Fibroblast of the aortic adventitia (primary cell): ENCODE data around the gene ABCA8. TPM values are rescaled to one million over a fixed set of nuclear protein-coding genes. Genes with fewer than 3 reads are reported as not detected.
"Not testable (repeated sequence)": the region's sequence is repeated elsewhere in the genome, so short reads cannot be mapped to it uniquely, and the experiment has no call there.

Experiments used
- DNase-seq: peaks from one replicate; pipeline ENCODE4 v3.0.0-alpha.2; 2010; ENCODE audit warnings: low read depth
- H3K4me3 ChIP-seq: 2 replicates; pipeline ENCODE4 v1.5.1; 2011; ENCODE audit warnings: low read depth, mild to moderate bottlenecking, control low read depth, low read length, moderate library complexity
- total RNA-seq: library from RNA; depleted of rRNA; stranded (reverse); fragments of >200 nt; gene quantifications from 2 replicates; pipeline ENCODE4 v1.2.3, GENCODE V29; 2012; ENCODE audit warnings: low replicate concordance
- TF ChIP-seq, protein P1 (sequence below): IDR thresholded peaks from 2 replicates; pipeline ENCODE4 v1.5.1; 2011; ENCODE audit warnings: mild to moderate bottlenecking, low read length, control low read depth, inconsistent platforms; ENCODE audit not compliant: insufficient read depth

ABCA8 gene
- total RNA-seq, 1 donor = 93.5 TPM

DNA sequence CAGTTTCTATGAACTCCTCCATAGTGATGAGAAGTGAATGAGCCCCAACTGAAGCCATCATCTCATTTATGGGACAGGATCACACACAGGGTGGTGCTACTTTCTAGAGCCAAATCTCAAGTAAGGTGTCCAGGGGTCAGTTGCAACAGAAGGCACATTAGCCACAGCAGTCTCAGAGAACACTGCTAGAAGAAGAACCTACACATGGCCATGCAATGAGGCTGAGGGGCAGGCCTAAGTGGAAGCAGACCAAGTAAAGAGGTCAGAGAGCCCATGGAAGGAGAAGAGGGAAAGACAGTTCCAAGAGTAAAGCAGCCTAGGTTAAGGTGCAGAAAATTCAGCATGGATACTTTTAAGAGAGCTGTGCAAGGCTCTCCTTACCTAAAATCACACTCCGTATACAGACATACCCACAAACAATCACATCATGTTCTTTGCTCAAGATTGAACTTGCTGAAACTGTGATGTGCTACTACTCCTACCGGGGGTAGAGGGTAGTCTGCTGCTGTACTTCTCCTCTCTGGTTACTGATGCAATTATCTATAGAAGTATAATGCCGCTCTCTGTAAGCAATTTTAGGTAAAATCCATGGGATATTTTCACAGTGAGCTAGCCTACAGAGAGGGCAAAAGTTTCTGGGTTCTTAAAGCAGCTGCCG lies 1.7 kb downstream of the ABCA8 start:
- TF ChIP-seq, protein P1, sequence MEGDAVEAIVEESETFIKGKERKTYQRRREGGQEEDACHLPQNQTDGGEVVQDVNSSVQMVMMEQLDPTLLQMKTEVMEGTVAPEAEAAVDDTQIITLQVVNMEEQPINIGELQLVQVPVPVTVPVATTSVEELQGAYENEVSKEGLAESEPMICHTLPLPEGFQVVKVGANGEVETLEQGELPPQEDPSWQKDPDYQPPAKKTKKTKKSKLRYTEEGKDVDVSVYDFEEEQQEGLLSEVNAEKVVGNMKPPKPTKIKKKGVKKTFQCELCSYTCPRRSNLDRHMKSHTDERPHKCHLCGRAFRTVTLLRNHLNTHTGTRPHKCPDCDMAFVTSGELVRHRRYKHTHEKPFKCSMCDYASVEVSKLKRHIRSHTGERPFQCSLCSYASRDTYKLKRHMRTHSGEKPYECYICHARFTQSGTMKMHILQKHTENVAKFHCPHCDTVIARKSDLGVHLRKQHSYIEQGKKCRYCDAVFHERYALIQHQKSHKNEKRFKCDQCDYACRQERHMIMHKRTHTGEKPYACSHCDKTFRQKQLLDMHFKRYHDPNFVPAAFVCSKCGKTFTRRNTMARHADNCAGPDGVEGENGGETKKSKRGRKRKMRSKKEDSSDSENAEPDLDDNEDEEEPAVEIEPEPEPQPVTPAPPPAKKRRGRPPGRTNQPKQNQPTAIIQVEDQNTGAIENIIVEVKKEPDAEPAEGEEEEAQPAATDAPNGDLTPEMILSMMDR = peak; percentile 22
- peak overlapping the region; percentile 58 for H3K4me3 ChIP-seq
- DNase-seq = peak; percentile 29

DNA sequence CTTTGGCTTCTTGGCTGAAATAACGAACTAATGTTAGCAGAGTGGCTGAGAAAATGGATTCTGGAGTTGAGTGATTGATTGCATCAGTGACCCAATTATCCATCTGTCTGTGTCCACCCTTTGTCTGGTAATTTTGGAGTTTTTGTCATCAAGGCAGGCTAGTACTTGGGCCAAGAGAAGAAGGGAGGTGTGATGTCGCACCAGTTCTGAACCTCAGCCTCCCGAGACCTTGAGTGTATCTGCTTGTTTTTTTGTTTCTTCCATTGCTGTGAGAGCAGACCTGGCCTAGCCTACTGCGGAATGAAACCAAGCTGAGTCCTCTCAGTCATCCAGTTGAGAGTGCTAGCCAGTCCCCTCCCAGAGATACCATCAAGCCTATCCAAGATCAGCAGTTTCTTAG lies 4.5 kb downstream of the ABCA8 start:
- no peak for DNase-seq
- no peak overlapping the region for H3K4me3 ChIP-seq
- TF ChIP-seq, protein P1 = no peak

DNA sequence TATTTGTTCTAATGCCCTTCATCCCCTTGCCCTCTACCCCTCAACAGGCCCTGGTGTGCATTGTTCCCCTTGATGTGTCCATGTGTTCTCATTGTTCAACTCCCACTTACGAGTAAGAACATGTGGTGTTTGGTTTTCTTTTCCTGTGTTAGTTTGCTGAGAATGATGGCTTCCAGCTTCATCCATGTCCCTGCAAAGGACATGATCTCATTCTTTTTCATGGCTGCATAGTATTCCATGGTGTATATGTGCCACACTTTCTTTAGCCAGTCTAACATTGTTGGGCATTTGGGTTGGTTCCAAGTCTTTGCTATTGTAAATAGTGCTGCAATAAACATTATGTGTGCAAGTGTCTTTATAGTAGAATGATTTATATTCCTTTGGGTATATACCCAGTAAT lies 7.3 kb downstream of the ABCA8 start:
- H3K4me3 ChIP-seq, DNase-seq: not testable (repeated sequence)

DNA sequence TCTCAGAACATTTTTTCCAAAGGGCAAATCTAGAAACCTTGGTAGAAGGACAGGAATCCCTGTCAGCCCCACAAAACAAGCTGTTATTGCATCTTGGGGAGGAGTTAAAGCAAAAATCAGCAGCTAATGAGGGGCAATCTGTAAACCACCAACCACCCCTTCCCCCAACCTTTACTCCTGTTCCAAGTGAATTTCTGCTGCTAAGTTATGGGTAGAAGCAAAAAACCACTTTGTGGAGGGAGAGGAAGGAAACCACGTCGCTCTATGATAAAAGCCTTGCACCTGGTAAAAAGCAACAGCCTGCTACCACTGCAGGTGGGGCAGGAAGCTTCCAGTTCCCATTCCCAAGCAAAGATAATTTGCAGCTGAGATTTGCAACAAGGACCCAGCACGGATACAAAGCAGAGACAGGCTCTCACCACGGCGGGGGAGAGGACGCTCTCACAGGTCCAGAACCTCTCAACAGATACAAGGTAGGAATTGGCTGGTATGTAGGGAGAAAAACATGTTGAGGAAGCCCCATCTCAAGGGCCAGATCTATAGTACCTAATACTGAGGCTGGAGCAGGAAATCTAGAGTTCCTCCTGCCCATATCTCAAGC lies 10.7 kb downstream of the ABCA8 start:
- H3K4me3 ChIP-seq = no peak overlapping the region
- DNase-seq = no peak
- TF ChIP-seq, protein P1 = no peak

DNA sequence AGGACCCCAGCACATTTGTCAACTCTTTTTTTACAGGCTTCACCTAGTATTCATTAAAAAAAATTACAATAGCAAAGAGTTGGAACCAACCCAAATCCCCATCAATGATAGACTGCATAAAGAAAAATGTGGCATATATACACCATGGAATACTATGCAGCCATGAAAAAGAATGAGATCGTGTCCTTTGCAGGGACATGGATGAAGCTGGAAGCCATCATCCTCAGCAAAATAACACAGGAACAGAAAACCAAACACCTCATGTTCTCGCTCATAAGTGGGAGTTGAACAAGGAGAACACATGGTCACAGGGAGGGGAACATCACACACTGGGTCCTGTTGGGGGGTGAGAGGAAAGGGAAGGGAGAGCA lies 11.4 kb downstream of the ABCA8 start:
- not testable (repeated sequence) for DNase-seq

DNA sequence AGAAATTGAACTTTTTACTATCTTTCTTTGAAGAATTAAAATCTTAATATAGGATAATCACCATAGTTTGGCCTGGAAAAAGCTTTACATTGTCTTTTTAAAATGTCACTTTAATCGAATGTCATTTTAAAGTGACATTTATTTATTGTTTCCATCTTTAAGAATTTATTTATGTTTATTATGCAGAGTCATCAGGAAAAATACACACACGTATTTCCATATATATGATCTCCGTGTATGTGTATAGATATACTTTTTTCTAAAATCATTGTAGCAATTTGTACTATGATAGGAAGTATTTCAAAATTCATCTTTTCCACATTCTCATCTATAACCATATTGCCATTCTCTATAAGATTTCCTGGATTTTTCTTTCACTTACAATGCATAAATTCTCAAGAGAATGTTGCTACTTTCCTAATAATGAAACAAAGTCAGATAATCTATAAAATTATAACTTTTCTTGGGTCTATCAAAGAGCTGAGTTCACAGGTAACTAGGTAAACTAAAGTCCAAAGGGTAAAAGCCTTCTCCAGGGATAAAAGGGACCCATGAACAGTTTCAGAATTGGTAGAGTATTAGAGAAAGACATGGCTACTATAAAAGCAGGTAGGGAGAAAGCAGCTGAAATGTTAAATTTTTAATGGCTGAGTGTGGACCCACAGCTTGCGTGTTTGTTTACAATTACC lies 11.9 kb downstream of the ABCA8 start:
- no peak overlapping the region for H3K4me3 ChIP-seq
- TF ChIP-seq, protein P1 = no peak
- DNase-seq = no peak

More for the DNA sequence above, 11.4 kb downstream of the ABCA8 start:
- not testable (repeated sequence) for H3K4me3 ChIP-seq

DNA sequence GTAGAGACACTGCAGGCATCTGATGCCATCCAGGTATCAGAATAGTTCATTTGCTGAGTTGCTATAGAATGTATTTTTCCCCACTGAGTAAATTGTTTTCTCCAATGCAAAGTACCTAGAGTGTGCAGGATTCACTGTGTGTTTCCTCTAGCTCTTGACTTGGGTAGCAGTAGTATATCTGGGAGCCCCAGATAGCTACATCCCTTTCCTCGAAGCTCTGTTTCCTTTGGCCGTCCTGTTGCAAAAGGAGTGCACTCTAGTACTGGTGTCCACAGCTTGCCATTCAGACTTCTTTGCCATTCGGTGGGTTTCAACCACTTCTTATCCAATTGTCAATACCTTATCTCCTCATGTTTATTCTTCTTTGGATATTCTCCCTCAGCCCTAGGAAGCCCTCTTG lies 12.8 kb downstream of the ABCA8 start:
- no peak overlapping the region for H3K4me3 ChIP-seq
- TF ChIP-seq, protein P1 = no peak
- no peak for DNase-seq
